Prostate gland (tissue), 2 donors: ENCODE data around the gene KLC4.

ENCODE experiments used
- CTCF ChIP-seq, 4 experiments: fragments of 200-600 bp in 2 of 4; fragments of 450-650 bp in 2 of 4; sonication (generic) in 2 of 4; IDR thresholded peaks; 1 replicate in 3 of 4; 2 replicates in 1 of 4; pipeline ENCODE4 v1.5.1; 2016 to 2019; ENCODE audit warnings: antibody characterized with exemption in 4 of 4, mild to moderate bottlenecking in 2 of 4, moderate library complexity in 2 of 4
- POLR2A ChIP-seq: fragments of 450-650 bp; IDR thresholded peaks from one replicate; pipeline ENCODE4 v1.6.1; 2016; ENCODE audit warnings: antibody characterized with exemption, mild to moderate bottlenecking
- POLR2AphosphoS5 ChIP-seq: sonication (generic); formaldehyde crosslinking; IDR thresholded peaks from one replicate; pipeline ENCODE4 v1.6.1; 2017; ENCODE audit warnings: antibody characterized with exemption

- TF ChIP-seq CTCF (IDR thresholded peaks at IDR 0.05) (no peak), POLR2A (no peak), POLR2AphosphoS5 (no peak)
Observed at GRCh38 chr6:43123461-43124314, 64.3 kb downstream of the KLC4 start.
